Measurements from ENCODE around the gene ADGRG3. TPM values are rescaled to one million over a fixed set of nuclear protein-coding genes. Genes with fewer than 3 reads are reported as not detected.

Gene ADGRG3
- total and polyA plus RNA-seq, 2 of the 13 experiments (the other 11 are each of a cell fraction or from before 2014, with no cell fraction given): 2.7 to 11.8 TPM

GRCh38 chr16:57709663-57710062, 41.6 kb downstream of the ADGRG3 start (continued):
- peak; percentile 71 for TF ChIP-seq NCOA2 (CRISPR knock-in tag; IDR thresholded peaks at IDR 0.05)
- peak; percentile 78 for TF ChIP-seq ZBTB7B (CRISPR knock-in tag; IDR thresholded peaks at IDR 0.05)
- TF ChIP-seq ZNF263 (CRISPR knock-in tag; IDR thresholded peaks at IDR 0.05): 0 out of 2 replicates have a peak, but pooled peaks have one; percentile 33
- 0 out of 2 replicates have a peak, but pooled peaks have one; percentile 18 for TF ChIP-seq NR2F6 (IDR thresholded peaks at IDR 0.05)
- TF ChIP-seq NR2F6 (CRISPR knock-in tag; IDR thresholded peaks at IDR 0.05): peak; percentile 26; the same call in 1 of the 2 replicates
- TF ChIP-seq RXRB (CRISPR knock-in tag; IDR thresholded peaks at IDR 0.05; ENCODE audit: borderline replicate concordance): peak; percentile 52; the same call in 1 of the 2 replicates
- peak; percentile 86; the same call in 1 of the 2 replicates for TF ChIP-seq SMAD3 (CRISPR knock-in tag; IDR thresholded peaks at IDR 0.05)
- no peak for TF ChIP-seq HCFC1 (IDR thresholded peaks at IDR 0.05; ENCODE audit: low read depth, low read length)
- TF ChIP-seq NONO (IDR thresholded peaks at IDR 0.05): no peak
- TF ChIP-seq NONO (CRISPR knock-in tag; conservative IDR thresholded peaks at IDR 0.05): 0 out of 2 replicates have a peak, but pooled peaks have one; percentile 25
- no peak for TF ChIP-seq BRF2 (CRISPR knock-in tag; IDR thresholded peaks at IDR 0.05)
- TF ChIP-seq EZH2 (conservative IDR thresholded peaks at IDR 0.05; ENCODE audit: low read depth, low read length): no peak
- 0 out of 2 replicates have a peak, but pooled peaks have one; percentile 56 for TF ChIP-seq NKX3-1 (CRISPR knock-in tag; IDR thresholded peaks at IDR 0.05)
- 0 out of 2 replicates have a peak, but pooled peaks have one; percentile 50 for TF ChIP-seq ZNF343 (CRISPR knock-in tag; IDR thresholded peaks at IDR 0.05)
- peak; percentile 40; the same call in 1 of the 2 replicates for TF ChIP-seq MYC (CRISPR knock-in tag; IDR thresholded peaks at IDR 0.05; ENCODE audit: borderline replicate concordance)
- no peak for TF ChIP-seq ZNF484 (CRISPR knock-in tag; IDR thresholded peaks at IDR 0.05; ENCODE audit: borderline replicate concordance, low read depth)
- TF ChIP-seq DPF2 (CRISPR knock-in tag; IDR thresholded peaks at IDR 0.05; ENCODE audit: borderline replicate concordance, low read depth): peak; percentile 64; the same call in 1 of the 2 replicates
- 0 out of 2 replicates have a peak, but pooled peaks have one; percentile 23 for TF ChIP-seq RBFOX2 (IDR thresholded peaks at IDR 0.05; ENCODE audit: low read depth, low read length)
- no peak for TF ChIP-seq BATF2 (CRISPR knock-in tag; IDR thresholded peaks at IDR 0.05)
- TF ChIP-seq ZNF124 (CRISPR knock-in tag; IDR thresholded peaks at IDR 0.05): 0 out of 2 replicates have a peak, but pooled peaks have one; percentile 42
- TF ChIP-seq ZNF788 (CRISPR knock-in tag; IDR thresholded peaks at IDR 0.05; ENCODE audit: borderline replicate concordance): peak; percentile 49; the same call in 1 of the 2 replicates
- 0 out of 2 replicates have a peak, but pooled peaks have one; percentile 45 for TF ChIP-seq KMT2B (CRISPR knock-in tag; IDR thresholded peaks at IDR 0.05)
- peak; percentile 68 for TF ChIP-seq PPARG (CRISPR knock-in tag; conservative IDR thresholded peaks at IDR 0.05)
- TF ChIP-seq ISL2 (CRISPR knock-in tag; IDR thresholded peaks at IDR 0.05): peak; percentile 71
- no peak for TF ChIP-seq ZFX (CRISPR knock-in tag; IDR thresholded peaks at IDR 0.05; ENCODE audit: low read depth)
- TF ChIP-seq ZKSCAN1 (IDR thresholded peaks at IDR 0.05; ENCODE audit: low read length): no peak
- peak; percentile 76; the same call in 1 of the 2 replicates for TF ChIP-seq GFI1 (CRISPR knock-in tag; IDR thresholded peaks at IDR 0.05; ENCODE audit: borderline replicate concordance)
- TF ChIP-seq ZNF770 (CRISPR knock-in tag; IDR thresholded peaks at IDR 0.05): peak; percentile 50; the same call in 1 of the 2 replicates

Data from HepG2 (cell line).